ENCODE results near the gene SLC26A2. TPM values are rescaled to one million over a fixed set of nuclear protein-coding genes. Genes with fewer than 3 reads are reported as not detected.

SLC26A2 gene
- total RNA-seq, 6 experiments from 2014 or later: 1.3 to 2.4 (median 2.0) TPM

DNA sequence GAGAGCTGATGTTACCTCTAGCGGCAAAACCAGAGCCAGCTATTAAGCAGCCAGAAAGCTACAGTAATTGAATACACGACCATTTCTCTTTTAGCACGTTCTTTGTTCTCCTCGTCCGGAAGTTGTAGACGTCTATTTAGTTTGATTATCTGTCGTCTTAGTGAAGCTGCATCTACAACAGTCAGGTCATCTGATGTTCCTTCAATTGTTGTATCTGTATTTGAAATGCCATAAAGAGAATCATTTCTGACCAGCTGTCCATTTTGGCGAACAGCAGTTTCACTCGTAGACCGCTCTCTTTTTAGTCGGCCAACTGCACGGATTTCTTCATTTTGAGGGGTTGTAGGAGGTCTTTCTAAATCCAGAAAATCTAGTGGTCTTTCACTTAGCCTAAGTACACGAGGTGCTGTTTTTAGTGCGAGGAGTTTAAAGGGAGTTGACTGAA, 28.5 kb upstream of the SLC26A2 start:
- Histone ChIP-seq H3K4me1 (peaks cover 0 to 6% (median 0%) of the 10 kb centered on the region in 4 donors), H3K9me3 (no peaks in the 10 kb centered on the region), H3K27me3 (no peaks in the 10 kb centered on the region), H3K36me3 (no peaks in the 10 kb centered on the region), H3K4me3 (no peak overlapping the region), H3K27ac (no peak overlapping the region)
- no peak for DNase-seq
- intact Hi-C loops (cut with DNase I): no loop called here
- ATAC-seq: no peak
- TF ChIP-seq, protein P1, sequence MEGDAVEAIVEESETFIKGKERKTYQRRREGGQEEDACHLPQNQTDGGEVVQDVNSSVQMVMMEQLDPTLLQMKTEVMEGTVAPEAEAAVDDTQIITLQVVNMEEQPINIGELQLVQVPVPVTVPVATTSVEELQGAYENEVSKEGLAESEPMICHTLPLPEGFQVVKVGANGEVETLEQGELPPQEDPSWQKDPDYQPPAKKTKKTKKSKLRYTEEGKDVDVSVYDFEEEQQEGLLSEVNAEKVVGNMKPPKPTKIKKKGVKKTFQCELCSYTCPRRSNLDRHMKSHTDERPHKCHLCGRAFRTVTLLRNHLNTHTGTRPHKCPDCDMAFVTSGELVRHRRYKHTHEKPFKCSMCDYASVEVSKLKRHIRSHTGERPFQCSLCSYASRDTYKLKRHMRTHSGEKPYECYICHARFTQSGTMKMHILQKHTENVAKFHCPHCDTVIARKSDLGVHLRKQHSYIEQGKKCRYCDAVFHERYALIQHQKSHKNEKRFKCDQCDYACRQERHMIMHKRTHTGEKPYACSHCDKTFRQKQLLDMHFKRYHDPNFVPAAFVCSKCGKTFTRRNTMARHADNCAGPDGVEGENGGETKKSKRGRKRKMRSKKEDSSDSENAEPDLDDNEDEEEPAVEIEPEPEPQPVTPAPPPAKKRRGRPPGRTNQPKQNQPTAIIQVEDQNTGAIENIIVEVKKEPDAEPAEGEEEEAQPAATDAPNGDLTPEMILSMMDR (IDR thresholded peaks at IDR 0.05): no peak
- no peak for TF ChIP-seq POLR2A (IDR thresholded peaks at IDR 0.05)
- 69% methylated on average over 14 of the region's 14 CpGs for WGBS (ENCODE audit: insufficient coverage, low coverage, low lambda C conversion rate, missing lambda C conversion rate)

DNA sequence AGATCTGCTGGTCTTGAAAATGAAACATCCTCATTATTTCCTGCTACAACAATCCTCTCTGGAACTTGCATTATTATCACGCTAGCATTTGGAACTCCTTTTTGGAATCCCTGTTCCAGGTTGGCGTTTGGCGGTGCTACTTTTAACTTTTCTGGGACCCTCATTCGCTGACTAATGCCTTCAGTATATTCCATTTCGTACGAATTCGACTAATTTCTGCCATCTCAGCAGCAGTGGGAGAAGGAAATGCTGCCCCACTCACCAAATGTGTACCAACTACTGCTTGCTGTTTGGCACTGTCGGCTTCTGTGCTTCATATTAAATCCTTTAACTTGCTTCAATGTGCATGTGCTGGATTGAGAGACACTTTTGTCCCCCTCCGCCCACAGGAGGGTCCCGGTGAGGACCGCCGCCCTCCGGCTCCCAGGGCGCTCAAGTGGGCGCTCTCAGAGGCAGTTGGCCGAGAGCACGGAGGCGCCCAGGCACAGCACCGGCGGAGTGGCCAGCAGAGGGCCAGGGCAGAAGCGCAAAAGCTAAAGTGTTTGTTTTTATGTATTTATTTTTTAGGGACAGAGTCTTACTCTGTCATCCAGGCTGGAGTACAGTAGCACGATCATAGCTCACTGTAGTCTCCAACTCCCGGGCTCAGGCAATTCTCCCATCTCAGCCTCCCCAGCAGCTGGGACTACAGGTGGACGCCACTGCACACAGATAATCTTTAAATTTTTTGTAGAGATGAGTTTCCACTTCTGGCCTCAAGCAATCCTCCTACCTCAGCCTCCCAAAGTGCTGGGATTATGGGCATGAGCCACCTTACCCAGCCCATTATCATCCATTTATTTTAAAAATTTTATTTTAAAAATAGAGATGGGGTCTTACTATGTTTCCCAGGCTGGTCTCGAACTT, 27.9 kb upstream of the SLC26A2 start:
- no peak for TF ChIP-seq POLR2A (IDR thresholded peaks at IDR 0.05)
- TF ChIP-seq, protein P1 (IDR thresholded peaks at IDR 0.05): peak; percentile 17 to 51 (median 34)
- ATAC-seq: peak; percentile 44 to 76 (median 59)
- H3K27me3 ChIP-seq: no peaks in the 10 kb centered on the region
- H3K36me3 ChIP-seq: no peaks in the 10 kb centered on the region
- H3K9me3 ChIP-seq: no peaks in the 10 kb centered on the region
- 44% methylated on average over 14 of the region's 25 CpGs for WGBS (ENCODE audit: insufficient coverage, low coverage, low lambda C conversion rate, missing lambda C conversion rate)
- H3K4me1 ChIP-seq: peaks cover 0 to 6% (median 0%) of the 10 kb centered on the region in 4 donors
- H3K4me3 ChIP-seq: no peak overlapping the region
- no peak overlapping the region for H3K27ac ChIP-seq
- peak in 1 of 3 donors; percentile 41 for DNase-seq
- intact Hi-C loops (cut with DNase I): no loop called here

DNA sequence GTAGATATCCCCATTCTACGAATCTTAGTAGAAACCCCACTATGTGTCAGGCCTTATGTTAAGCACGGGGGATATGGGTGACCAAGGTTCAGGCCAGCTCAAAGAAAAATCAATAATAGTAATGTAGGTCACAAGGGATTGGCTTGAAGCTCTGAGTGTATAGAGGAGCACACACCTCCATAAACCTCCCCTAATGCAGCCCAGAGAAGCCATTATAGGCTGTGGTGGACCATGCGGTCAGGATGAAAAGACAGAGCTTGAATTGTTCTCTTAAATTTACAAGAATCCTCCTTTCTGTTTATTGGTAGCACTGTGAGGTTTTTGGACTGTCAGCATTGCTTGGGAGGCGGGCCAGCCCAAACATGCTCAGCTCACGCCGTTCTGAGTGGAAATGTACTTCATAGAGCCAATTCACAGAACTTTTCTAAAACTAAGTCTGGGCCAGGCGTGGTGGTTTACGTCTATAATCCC, 25.1 kb upstream of the SLC26A2 start:
- peaks cover 0 to 6% (median 0%) of the 10 kb centered on the region in 4 donors for H3K4me1 ChIP-seq
- ATAC-seq: peak; percentile 53 to 81 (median 66)
- no peak overlapping the region for H3K27ac ChIP-seq
- 29% methylated on average over 8 of the region's 8 CpGs for WGBS (ENCODE audit: insufficient coverage, low coverage, low lambda C conversion rate, missing lambda C conversion rate)
- intact Hi-C loops (cut with DNase I): no loop called here
- no peak overlapping the region for H3K4me3 ChIP-seq
- no peaks in the 10 kb centered on the region for H3K36me3 ChIP-seq
- no peaks in the 10 kb centered on the region for H3K9me3 ChIP-seq
- no peaks in the 10 kb centered on the region for H3K27me3 ChIP-seq
- TF ChIP-seq, protein P1 (IDR thresholded peaks at IDR 0.05): no peak
- no peak for TF ChIP-seq POLR2A (IDR thresholded peaks at IDR 0.05)
- peak in 1 of 3 donors; percentile 61 for DNase-seq

DNA sequence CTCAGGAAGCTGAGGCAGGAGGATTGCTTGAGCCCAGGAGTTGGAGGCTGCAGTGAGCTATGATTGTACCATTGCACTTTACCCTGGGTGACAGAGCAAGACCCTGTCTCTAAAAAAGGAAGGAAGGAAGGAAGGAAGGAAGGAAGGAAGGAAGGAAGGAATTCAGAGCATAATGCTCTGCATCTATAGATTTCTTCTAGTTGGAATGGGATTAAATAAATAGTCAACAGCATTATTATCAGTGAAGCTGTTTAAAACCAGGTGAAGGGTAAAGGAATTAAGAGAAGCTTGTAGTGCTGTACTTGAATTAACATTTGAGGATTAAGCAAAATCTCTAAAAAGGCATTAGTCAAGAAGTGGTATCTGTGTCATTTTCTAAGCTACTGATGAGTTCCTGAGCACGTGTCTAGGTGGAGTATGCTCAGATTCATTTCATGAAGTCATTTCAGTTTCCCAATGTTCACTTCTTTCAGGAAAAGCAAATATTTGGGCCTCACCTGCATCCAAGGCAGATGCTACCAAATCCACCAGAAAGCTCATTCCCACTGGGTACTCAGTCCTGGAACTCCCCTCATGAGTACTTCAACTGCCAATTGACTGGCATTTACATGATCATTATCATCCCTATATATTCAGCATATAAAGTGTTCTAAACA, 24.4 kb upstream of the SLC26A2 start:
- peak in 1 of 4 donors; percentile 41 for ATAC-seq
- intact Hi-C loops (cut with DNase I): no loop called here
- Histone ChIP-seq H3K4me3 (no peak overlapping the region), H3K27ac (no peak overlapping the region), H3K36me3 (no peaks in the 10 kb centered on the region), H3K4me1 (peaks cover 0 to 6% (median 0%) of the 10 kb centered on the region in 4 donors), H3K27me3 (no peaks in the 10 kb centered on the region), H3K9me3 (no peaks in the 10 kb centered on the region)
- TF ChIP-seq POLR2A (IDR thresholded peaks at IDR 0.05): no peak
- TF ChIP-seq, protein P1 (IDR thresholded peaks at IDR 0.05): no peak
- no peak for DNase-seq
- 29% methylated on average over 1 of the region's 1 CpG for WGBS (ENCODE audit: insufficient coverage, low coverage, low lambda C conversion rate, missing lambda C conversion rate)
